ENCODE results near the gene CDCA8.

The CDCA8 gene

DNA sequence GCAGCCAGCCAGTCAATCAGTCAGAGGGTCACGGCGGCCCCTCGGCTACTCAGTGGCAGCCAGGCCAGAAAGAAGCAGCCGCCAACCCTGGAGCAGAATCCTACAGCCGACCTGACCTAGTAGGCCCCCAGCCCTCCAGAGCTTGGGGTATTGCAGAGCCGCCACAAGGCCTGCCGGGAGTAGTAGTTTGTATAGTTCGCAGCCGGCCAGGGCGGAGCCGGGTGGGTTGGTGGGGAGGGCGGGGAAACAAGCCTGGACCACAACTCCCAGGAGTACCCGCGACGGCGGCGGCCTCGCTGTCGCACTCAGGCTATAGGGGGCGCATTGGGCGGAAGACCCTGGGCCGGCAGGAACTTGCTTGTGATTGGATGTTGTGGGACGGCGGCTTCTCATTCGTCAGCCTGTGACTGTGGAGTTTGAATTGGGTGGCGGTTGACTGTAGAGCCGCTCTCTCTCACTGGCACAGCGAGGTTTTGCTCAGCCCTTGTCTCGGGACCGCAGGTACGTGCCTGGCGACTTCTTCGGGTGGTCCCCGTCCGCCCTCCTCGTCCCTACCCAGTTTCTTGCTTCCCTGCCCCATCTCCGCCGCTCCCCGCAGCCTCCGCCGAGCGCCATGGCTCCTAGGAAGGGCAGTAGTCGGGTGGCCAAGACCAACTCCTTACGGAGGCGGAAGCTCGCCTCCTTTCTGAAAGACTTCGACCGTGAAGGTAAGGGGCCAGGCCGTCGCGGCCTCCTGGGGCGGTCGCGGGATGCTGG, at the start of gene CDCA8:
CDCA8 (plus strand) TSS at position 439 of the 756 bp plus-strand sequence; CDS start at position 614, 175 bp downstream.
- peak; percentile 100 for DNase-seq

- DNase-seq = no peak
Observed at GRCh38 chr1:37647281-37647680, 45.0 kb upstream of the CDCA8 start.

DNA sequence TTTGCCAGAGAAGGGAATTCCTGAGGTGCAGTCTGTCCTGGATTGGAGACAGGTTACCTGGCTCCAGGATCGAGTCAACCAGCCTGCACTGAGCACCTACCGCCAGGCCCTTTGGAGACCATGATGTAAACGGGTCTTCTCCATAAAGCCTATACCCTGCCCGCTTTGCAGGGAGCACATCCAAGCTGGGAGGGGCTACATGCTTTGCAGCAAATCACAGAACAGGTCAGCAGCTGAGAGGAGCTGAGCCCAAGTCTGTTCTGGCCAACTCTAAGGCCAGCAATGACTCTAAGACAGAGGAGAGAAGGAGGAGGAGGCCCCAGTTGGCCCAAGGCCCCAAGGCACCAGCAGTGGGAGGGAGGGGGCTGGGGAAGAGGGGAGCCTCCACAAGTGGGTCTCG, 42.1 kb upstream of the CDCA8 start:
- DNase-seq = no peak

DNA sequence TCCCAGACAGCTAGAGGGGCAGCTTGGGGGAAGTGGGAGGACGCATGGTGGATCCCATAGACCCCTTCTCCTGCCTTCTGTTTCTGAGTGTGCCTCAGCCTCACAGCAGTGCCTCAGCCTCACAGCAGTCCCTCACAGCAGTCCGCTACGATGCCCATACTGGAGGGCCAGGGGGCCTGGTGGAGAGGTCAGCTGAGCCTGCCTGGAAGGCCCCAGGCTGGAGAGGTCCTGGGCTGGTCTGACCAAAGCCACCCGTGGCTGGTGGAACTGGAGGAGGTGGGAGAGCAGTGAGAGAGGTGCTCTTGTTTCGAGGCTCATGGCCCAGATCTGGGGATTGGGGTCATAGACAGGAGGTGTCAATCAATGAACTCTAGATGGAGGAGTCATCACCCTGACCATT, 41.6 kb upstream of the CDCA8 start:
- no peak for DNase-seq

DNA sequence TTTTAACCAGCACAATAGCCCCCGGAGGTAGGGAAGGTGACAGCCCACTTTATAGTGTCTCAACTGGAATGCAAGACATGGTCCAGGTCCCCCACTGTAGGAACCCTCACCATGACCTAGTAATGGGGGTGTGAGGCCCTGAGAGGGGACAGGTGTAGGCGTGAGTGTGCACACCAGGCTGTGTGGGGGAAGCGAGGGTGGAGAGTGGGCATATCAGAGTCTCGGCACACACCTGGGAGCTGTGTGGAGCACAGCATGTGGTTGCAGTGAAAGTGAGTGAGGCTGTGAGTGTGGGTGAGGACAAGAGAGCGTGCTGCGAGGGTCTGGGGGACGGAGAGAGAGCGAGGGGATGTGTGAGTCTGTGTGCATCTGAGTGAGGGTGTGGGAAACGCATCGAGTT, 40.5 kb upstream of the CDCA8 start:
- DNase-seq = no peak

GRCh38 chr1:37652976-37653375, 39.3 kb upstream of the CDCA8 start:
- DNase-seq = no peak

- no peak for DNase-seq
Observed at GRCh38 chr1:37653906-37654305, 38.4 kb upstream of the CDCA8 start.

GRCh38 chr1:37655274-37655673, 37.0 kb upstream of the CDCA8 start:
- no peak for DNase-seq

DNA sequence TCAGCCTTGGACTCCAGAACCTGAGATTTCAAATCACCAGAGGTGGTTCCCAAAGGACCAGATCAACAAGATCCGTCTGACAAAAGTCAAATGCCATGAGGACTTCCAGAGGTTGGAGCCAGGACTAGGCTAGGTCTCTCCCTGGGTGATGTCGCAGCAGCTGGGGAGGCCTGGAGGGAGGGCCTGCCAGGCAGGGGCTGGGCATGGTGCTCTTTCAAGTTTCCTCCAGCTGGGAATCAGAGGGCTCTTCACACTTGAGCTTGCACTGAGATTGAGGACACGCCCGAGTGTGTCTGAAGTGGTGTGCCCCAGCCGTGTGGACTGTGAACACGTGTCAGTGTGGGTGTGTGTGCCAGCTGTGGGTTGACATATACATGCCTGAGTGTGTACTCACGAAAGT, 36.3 kb upstream of the CDCA8 start:
- DNase-seq = no peak

DNA sequence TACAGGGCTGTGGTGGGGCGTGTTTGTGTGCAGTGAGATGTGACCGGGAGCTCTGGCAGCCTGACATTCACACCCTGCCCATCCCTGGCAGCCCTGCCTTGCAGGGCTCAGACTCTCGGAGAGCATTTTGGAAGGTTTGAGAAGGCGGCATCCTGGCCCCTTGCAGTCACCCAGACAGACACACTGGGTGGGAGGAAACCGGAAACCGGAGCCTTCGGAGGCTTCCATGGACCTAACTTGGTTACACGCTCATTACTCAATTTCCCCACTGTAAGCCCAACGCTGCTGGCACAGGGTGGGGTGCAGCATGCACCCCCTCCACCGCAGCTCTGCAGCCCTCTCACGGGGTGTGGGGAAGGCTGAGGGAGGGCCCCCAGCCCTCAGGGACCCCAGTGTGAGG, 35.4 kb upstream of the CDCA8 start:
- no peak for DNase-seq

- DNase-seq = no peak
Observed at GRCh38 chr1:37657620-37658412, 34.5 kb upstream of the CDCA8 start.

GRCh38 chr1:37658486-37658885, 33.8 kb upstream of the CDCA8 start:
- DNase-seq = no peak

- no peak for DNase-seq
Observed at GRCh38 chr1:37660664-37661063, 31.7 kb upstream of the CDCA8 start.

GRCh38 chr1:37661401-37661800, 30.9 kb upstream of the CDCA8 start:
- peak; percentile 96 for DNase-seq

DNA sequence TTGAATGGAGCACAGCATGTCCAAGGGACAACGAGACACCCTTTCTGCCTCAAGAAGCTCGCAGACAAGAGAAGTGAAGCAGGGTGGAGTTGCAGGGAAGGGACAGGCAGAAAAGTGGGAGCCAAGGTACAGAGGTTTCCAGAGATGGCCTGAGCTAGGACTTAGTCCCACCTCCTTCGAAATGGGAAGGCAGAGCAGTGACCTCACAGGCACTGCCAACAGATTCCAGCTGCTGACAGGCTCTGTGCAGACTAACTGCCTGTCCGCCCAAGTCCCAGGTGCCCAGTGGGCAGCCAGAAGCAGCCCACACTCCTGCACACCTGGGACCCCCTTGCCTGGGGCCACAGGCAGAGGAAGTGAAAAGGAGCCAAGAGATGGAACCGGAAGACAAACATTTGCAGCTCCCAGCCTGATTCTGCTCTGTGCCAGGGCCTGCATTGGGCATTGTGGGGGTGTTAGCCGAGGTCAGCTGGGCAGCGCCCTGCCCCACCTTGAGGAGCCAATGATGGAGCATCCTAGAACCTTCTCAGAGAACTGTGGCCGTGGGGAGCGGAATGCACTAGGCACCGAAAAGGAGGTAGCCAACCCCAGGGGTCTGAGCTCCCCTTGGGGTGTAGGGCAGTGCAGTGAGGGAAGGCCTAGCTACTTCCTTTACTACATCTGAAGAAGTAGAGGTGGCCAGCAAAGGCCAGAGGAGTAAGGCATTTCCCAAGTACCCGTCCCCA, 30.1 kb upstream of the CDCA8 start:
- DNase-seq = no peak

DNA sequence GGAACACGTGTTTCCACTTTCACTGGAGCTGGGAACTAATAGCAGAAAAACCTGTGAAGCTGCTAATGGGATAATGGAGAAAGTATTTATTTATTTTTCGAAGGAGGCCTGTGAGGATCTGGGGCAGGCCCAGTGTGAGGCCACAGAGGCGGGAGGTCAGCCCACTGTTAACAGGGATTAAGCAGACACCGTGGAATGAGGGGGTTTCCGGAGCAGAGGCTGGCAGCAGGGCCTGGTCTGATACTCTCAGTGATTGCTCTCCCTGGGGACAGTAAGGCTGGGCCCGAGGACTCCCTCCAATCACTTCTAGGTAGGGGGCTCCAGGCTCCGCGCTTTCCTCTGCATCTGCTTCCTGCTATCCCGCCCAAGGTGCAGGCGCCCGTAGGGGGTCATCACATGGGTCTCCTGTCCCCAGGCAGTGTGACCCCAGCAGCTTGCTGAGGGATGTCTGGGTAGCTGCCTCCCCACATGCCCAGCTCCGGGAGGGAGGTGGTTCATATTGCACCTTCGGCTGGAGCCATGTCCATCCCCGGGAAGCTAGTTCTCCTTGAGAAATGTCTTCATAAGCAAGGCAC, 28.8 kb upstream of the CDCA8 start:
- DNase-seq = no peak

DNA sequence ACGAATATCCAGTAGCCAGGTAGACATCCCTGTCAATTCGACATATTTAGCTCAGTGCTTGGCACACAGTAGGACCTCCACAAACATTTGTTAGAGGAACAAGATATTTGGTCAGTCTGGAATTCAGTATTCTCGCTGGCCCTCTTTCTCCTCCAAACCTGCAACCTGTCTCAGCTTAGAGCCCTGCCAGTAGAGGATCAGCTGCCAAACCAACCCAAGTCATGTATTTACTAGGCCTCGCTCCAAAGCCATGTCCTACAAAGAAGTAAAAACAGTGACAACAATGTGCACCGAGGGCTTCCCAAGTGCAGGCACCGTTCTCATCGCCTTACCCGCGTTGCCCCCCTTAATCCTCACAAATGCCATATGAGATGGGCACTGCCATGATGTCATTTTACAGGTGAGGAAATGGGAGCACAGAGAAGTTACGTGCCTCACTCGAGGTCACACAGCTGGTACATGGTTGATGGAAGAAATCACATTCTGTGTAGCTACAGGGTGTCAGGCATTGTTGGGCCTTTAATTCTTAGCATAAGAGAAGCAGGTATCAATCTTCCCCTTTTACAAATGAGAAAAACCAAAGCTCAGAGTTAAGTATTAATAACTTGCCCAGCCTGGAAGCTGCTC, 26.0 kb upstream of the CDCA8 start:
- no peak for DNase-seq

DNA sequence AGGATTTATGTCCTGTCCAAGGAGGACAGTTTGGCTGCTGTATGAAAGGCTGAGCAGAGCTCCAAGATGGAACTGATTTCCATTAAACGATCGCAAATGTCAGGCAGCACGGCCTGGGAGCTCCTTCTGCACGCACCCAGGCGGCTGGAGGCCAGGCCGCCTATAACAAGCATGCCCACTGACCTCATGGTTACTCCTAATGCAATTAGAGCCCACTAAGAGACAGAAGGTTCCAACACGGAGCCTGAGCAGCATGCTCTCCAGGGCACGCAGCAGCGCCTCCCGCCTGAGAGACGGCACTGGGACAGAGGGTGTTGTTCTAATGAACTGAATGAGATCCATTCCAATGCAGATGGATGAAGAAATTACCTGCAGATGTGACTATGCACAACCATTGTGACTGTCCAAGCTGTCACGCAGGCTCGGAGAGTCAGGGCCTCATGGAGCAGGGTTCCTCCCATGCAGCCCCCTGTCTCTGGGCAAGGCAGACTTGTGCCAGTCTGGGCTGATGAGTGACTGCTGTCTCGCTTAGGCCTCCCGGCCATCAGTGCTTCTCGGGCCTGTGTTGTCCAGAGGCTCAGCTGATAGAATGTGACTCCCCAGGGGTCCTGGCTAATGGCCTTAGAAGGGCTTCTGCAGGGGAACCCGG, 25.2 kb upstream of the CDCA8 start:
- no peak for DNase-seq

- no peak for DNase-seq
Observed at GRCh38 chr1:37670133-37670532, 22.2 kb upstream of the CDCA8 start.

DNA sequence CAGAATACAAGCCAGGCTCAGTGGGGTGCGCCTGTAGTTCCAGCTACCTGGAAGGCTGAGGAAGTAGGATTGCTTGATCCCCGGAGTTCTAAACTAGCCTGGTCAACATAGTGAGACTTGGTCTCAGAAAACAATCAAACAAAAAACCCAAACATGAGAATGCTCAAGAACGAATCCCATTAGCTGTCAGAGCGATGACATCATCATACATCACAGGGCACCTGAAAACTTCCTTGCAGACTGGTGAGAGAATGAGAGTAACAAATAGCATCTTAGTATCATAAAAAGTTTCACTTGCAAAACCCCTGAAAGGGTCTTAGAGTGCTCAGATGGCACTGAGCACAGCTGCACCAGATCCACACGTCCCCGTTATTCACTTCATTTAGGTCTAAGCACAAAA, 21.1 kb upstream of the CDCA8 start:
- DNase-seq = no peak

DNA sequence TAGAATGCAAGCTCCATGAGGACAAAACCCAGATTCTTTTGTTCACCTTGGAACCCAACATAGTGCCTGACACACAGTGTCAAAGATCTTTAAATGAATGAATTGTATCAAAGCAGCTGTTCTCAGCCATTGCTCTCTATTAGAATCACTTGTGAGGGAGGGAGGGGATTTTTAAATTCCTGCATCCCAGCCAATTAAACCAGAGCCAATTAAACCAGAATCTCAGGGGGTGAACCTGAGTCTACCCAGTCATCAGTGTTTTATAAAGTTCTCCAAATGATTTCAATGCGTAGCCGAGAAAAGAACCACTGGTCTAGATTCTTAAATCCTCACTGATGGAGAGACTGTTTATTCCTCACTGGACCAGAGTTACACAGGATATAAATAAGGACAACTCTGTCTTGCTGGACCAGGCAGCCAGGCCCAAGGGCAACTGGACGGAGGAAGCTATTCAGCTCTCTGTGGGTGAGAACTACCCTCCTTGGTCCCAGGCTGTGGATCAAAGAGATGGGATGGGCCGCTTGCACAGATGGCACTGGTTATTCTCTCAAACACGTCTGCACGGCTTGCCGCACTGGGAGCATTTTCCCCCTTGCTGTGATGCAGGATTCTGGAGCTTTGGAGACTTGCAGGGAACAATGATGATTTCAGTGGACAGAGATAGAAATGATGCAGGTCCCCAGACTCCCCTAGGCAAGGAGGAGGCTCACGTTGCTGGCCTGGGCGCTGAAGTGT, 20.0 kb upstream of the CDCA8 start:
- no peak for DNase-seq

DNA sequence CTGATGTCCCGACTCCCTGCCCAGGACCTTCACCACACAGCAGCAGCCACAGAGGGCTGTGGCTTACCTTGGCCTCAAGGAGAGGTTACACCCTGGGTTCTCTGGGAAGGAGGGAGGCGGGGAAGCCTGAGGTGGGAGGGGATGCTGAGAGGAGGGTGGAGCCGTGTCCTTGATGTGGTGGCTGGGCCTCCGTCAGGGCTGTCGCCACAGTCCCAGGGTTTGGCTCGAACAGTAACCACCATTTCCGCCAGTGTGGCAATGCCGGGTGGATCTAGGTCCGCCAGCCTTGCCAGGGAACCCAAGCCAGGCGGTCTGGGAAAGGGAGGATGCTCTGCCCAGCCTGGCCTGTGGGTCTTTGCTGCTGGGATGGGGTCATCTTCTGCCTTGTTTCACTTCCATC, 18.4 kb upstream of the CDCA8 start:
- DNase-seq = no peak
